ENCODE measurements around the gene FAM107B. TPM values are rescaled to one million over a fixed set of nuclear protein-coding genes. Genes with fewer than 3 reads are reported as not detected.

The FAM107B gene
- total RNA-seq, 1 donor = 30.0 TPM

DNA sequence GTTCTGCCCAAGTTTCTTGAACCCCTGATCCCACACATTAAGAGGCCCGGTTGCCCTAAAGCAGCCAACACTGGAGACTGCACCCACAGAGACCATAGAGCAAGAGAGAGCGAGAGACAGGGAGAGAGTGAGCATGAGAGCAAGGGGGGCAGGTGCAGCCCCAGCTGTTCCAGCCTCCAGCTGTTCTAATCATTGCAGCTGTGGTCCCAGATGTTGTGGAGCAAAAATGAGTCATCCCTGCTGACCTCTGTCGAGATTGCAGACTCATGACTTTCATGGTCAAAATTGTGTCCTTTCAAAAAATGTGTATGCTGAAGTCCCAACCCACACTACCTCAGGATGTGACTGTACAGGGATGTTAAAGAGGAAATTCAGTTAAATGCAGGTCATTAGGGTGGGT is 300.0 kb downstream of the FAM107B start:
- Histone ChIP-seq H3K4me3 (ENCODE audit: insufficient read depth, low read length) (no peak overlapping the region), H3K9me3 (ENCODE audit: low read depth, low read length) (no peaks in the 10 kb centered on the region), H3K27ac (ENCODE audit: low read depth, low read length) (no peak overlapping the region), H3K4me2 (ENCODE audit: insufficient read depth, low read length) (no peak overlapping the region), H3K27me3 (ENCODE audit: insufficient read depth, low read length) (peaks cover 5% of the 10 kb centered on the region), H3K79me2 (ENCODE audit: insufficient read depth, low read length) (no peaks in the 10 kb centered on the region), H4K20me1 (ENCODE audit: insufficient read depth, low read length) (no peaks in the 10 kb centered on the region), H2AFZ (ENCODE audit: low read length) (no peak overlapping the region), H3K4me1 (ENCODE audit: insufficient read depth, low read length) (peaks cover 28% of the 10 kb centered on the region), H3K36me3 (ENCODE audit: insufficient read depth, low read length) (no peaks in the 10 kb centered on the region)
- TF ChIP-seq, protein P1, sequence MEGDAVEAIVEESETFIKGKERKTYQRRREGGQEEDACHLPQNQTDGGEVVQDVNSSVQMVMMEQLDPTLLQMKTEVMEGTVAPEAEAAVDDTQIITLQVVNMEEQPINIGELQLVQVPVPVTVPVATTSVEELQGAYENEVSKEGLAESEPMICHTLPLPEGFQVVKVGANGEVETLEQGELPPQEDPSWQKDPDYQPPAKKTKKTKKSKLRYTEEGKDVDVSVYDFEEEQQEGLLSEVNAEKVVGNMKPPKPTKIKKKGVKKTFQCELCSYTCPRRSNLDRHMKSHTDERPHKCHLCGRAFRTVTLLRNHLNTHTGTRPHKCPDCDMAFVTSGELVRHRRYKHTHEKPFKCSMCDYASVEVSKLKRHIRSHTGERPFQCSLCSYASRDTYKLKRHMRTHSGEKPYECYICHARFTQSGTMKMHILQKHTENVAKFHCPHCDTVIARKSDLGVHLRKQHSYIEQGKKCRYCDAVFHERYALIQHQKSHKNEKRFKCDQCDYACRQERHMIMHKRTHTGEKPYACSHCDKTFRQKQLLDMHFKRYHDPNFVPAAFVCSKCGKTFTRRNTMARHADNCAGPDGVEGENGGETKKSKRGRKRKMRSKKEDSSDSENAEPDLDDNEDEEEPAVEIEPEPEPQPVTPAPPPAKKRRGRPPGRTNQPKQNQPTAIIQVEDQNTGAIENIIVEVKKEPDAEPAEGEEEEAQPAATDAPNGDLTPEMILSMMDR (IDR thresholded peaks at IDR 0.05; ENCODE audit: extremely low read depth, low read depth, low read length) = no peak
- no peak for DNase-seq (ENCODE audit: insufficient read length, low spot score, missing footprints)

GRCh38 chr10:14470920-14471319 is 303.8 kb downstream of the FAM107B start:
- no peak for DNase-seq (ENCODE audit: insufficient read length, low spot score, missing footprints)
- no peak overlapping the region for H2AFZ ChIP-seq (ENCODE audit: low read length)
- peaks cover 12% of the 10 kb centered on the region for H3K27me3 ChIP-seq (ENCODE audit: insufficient read depth, low read length)
- H3K4me1 ChIP-seq (ENCODE audit: insufficient read depth, low read length) = peaks cover 7% of the 10 kb centered on the region
- TF ChIP-seq, protein P1 (IDR thresholded peaks at IDR 0.05; ENCODE audit: extremely low read depth, low read depth, low read length) = no peak
- H3K4me3 ChIP-seq (ENCODE audit: insufficient read depth, low read length) = no peak overlapping the region
- no peak overlapping the region for H3K4me2 ChIP-seq (ENCODE audit: insufficient read depth, low read length)
- no peaks in the 10 kb centered on the region for H3K79me2 ChIP-seq (ENCODE audit: insufficient read depth, low read length)
- H3K27ac ChIP-seq (ENCODE audit: low read depth, low read length) = no peak overlapping the region
- H3K9me3 ChIP-seq (ENCODE audit: low read depth, low read length) = no peaks in the 10 kb centered on the region
- H3K36me3 ChIP-seq (ENCODE audit: insufficient read depth, low read length) = no peaks in the 10 kb centered on the region
- H4K20me1 ChIP-seq (ENCODE audit: insufficient read depth, low read length) = no peaks in the 10 kb centered on the region

- Histone ChIP-seq H2AFZ (ENCODE audit: low read length) (no peak overlapping the region), H3K27ac (ENCODE audit: low read depth, low read length) (no peak overlapping the region), H4K20me1 (ENCODE audit: insufficient read depth, low read length) (no peaks in the 10 kb centered on the region), H3K4me2 (ENCODE audit: insufficient read depth, low read length) (no peak overlapping the region), H3K79me2 (ENCODE audit: insufficient read depth, low read length) (no peaks in the 10 kb centered on the region), H3K36me3 (ENCODE audit: insufficient read depth, low read length) (no peaks in the 10 kb centered on the region), H3K9me3 (ENCODE audit: low read depth, low read length) (no peaks in the 10 kb centered on the region), H3K4me1 (ENCODE audit: insufficient read depth, low read length) (peaks cover 6% of the 10 kb centered on the region), H3K27me3 (ENCODE audit: insufficient read depth, low read length) (peaks cover 12% of the 10 kb centered on the region), H3K4me3 (ENCODE audit: insufficient read depth, low read length) (no peak overlapping the region)
- TF ChIP-seq, protein P1 (IDR thresholded peaks at IDR 0.05; ENCODE audit: extremely low read depth, low read depth, low read length) = no peak
- no peak for DNase-seq (ENCODE audit: insufficient read length, low spot score, missing footprints)
Observed at GRCh38 chr10:14468726-14469125, 306.0 kb downstream of the FAM107B start.

Small RNA genes lying within 50 kb of the gene (small RNA-seq; reads per million reads assigned to genes)
- gene RNA5SP302 = not detected

Other genes with a start within 250 kb of the FAM107B start
- 1.8 TPM in 2 replicates for gene CDNF, start 63.1 kb upstream of the FAM107B start, total RNA-seq
- 11.9 and 12.7 TPM in 2 replicates for gene HSPA14, start 63.4 kb upstream of the FAM107B start, total RNA-seq
- gene MSANTD7, start 63.4 kb upstream of the FAM107B start, total RNA-seq = 17.7 and 22.4 TPM in 2 replicates
- 5.3 and 6.9 TPM in 2 replicates for gene SUV39H2, start 104.0 kb upstream of the FAM107B start, total RNA-seq
- 16.3 and 17.7 TPM in 2 replicates for gene DCLRE1C, start 179.2 kb upstream of the FAM107B start, total RNA-seq
- 1.2 TPM in 1 of 2 replicates, not detected in the other for gene MEIG1, start 184.5 kb upstream of the FAM107B start, total RNA-seq

Data from osteoblast (primary cell).